NCI-H2107 treated with DMSO at 0.1 percent for 48 hours (cell line): Measurements from ENCODE around the gene NPAT.
"Not testable (repeated sequence)": the region's sequence is repeated elsewhere in the genome, so short reads cannot be mapped to it uniquely, and the experiment has no call there.

ENCODE experiments used
- DNase-seq: peaks from one replicate; lab custom pipeline; 2025; ENCODE audit not compliant: unreplicated experiment; lab: John Stamatoyannopoulos, UW

The NPAT gene

GRCh38 chr11:108160970-108161566, 61.4 kb downstream of the NPAT start:
- DNase-seq = no peak

- no peak for DNase-seq
These were observed 67.8 kb downstream of the NPAT start for GRCh38 chr11:108154591-108154990.

GRCh38 chr11:108148556-108148955, 73.9 kb downstream of the NPAT start:
- no peak for DNase-seq

GRCh38 chr11:108147150-108147549, 75.3 kb downstream of the NPAT start:
- no peak for DNase-seq

- DNase-seq = no peak
These were observed 77.8 kb downstream of the NPAT start for GRCh38 chr11:108144615-108145014.

GRCh38 chr11:108142304-108142703, 80.1 kb downstream of the NPAT start:
- no peak for DNase-seq

GRCh38 chr11:108137212-108137611, 85.2 kb downstream of the NPAT start:
- DNase-seq = no peak

- no peak for DNase-seq
These were observed 86.4 kb downstream of the NPAT start for GRCh38 chr11:108135845-108136544.

- not testable (repeated sequence) for DNase-seq
These were observed 89.4 kb downstream of the NPAT start for GRCh38 chr11:108132993-108133538.

- DNase-seq = no peak
These were observed 90.4 kb downstream of the NPAT start for GRCh38 chr11:108131993-108132392.

GRCh38 chr11:108128772-108129171, 93.7 kb downstream of the NPAT start:
- DNase-seq = no peak

- no peak for DNase-seq
These were observed 97.3 kb downstream of the NPAT start for GRCh38 chr11:108125096-108125495.

- DNase-seq = no peak
These were observed 100.2 kb downstream of the NPAT start for GRCh38 chr11:108122166-108122628.

GRCh38 chr11:108121274-108122155, 100.9 kb downstream of the NPAT start, which contains the start of gene ACAT1:
ACAT1 (plus strand) TSS chr11:108121567; CDS start chr11:108121607, 40 bp downstream.
- peak; percentile 71 for DNase-seq

- not testable (repeated sequence) for DNase-seq
These were observed 101.5 kb downstream of the NPAT start for GRCh38 chr11:108120936-108121273.

GRCh38 chr11:108117746-108118371, 104.6 kb downstream of the NPAT start:
- peak; percentile 28 for DNase-seq

- DNase-seq = peak; percentile 78
These were observed 106.8 kb downstream of the NPAT start for GRCh38 chr11:108115500-108116140.

- peak; percentile 61 for DNase-seq
These were observed 110.4 kb downstream of the NPAT start for GRCh38 chr11:108112057-108112456.

- DNase-seq = no peak
These were observed 111.3 kb downstream of the NPAT start for GRCh38 chr11:108111126-108111525.
